Psoas muscle (tissue), 8 donors: ENCODE results near the gene ZNF93. TPM values are rescaled to one million over a fixed set of nuclear protein-coding genes. Genes with fewer than 3 reads are reported as not detected.
"Not testable (repeated sequence)": the region's sequence is repeated elsewhere in the genome, so short reads cannot be mapped to it uniquely, and the experiment has no call there.

Experiments
- ATAC-seq, 4 donors: fragments of 200-7000 bp; cut with Tn5 transposase; one replicate each; pipeline ENCODE4 v1.9.1; 2020; ENCODE audit warnings: moderate library complexity in 3 of 4, mild to moderate bottlenecking in 2 of 4
- DNase-seq, 2 donors: peaks; one replicate each; pipeline ENCODE4 v3.0.0-alpha.2; 2020
- H3K27ac ChIP-seq: fragments of 200-600 bp; one replicate; pipeline ENCODE4 v1.8.0; 2022
- H3K27me3 ChIP-seq, 3 donors: fragments of 200-600 bp in 1 of 3; one replicate each; pipeline versions ENCODE4 v1.6.1 to v1.8.0; 2013 to 2022; ENCODE audit warnings: low read length in 2 of 3, mild to moderate bottlenecking in 2 of 3, moderate library complexity in 1 of 3; ENCODE audit not compliant: insufficient read depth in 3 of 3
- H3K36me3 ChIP-seq, 2 donors: fragments of 200-600 bp in 1 of 2; one replicate each; pipeline versions ENCODE4 v1.6.1 to v1.8.0; 2013 to 2022; ENCODE audit warnings: low read depth in 1 of 2, mild to moderate bottlenecking in 1 of 2, moderate library complexity in 1 of 2; ENCODE audit not compliant: insufficient read depth in 1 of 2
- H3K4me1 ChIP-seq: fragments of 200-600 bp; one replicate; pipeline ENCODE4 v1.8.0; 2022
- H3K4me3 ChIP-seq: fragments of 200-600 bp; one replicate; pipeline ENCODE4 v1.8.0; 2022; ENCODE audit warnings: mild to moderate bottlenecking
- H3K9me3 ChIP-seq: fragments of 200-600 bp; one replicate; pipeline ENCODE4 v1.8.0; 2022
- CTCF ChIP-seq: fragments of 200-600 bp; IDR thresholded peaks from one replicate; pipeline ENCODE4 v1.8.0; 2022; ENCODE audit warnings: antibody characterized with exemption
- WGBS, 3 donors: extraction: QIAGEN DNeasy Blood & Tissue Kit; methylation state at CpG; one replicate each; pipeline versions ENCODE4 v1.1.6 to v1.1.7; 2013; 5-methylcytosine and 5-hydroxymethylcytosine counted together
- intact Hi-C, 2 donors: fragments of 100-400 bp; cut with DNase I; formaldehyde crosslinking; loops; one replicate each; pipeline versions ENCODE4 v1.11.0 to v1.14.2; 2022
- long read RNA-seq, 2 donors: library from polyadenylated mRNA; unstranded; transcript quantifications; one replicate each; pipeline ENCODE4 v2.0.0, GENCODE V29; 2021
- polyA plus RNA-seq, 3 donors: library from polyadenylated mRNA; stranded (reverse); fragments of 200-250 nt; gene quantifications; one replicate each; pipeline ENCODE4 v1.2.3, GENCODE V29; 2013
- total RNA-seq, 4 donors: library from RNA; stranded (reverse); fragmentation: NEBNext Ultra II Directional in 2 of 4; extraction: Animal tissue kit (Norgen Biotek cat#: 25700) in 2 of 4; gene quantifications; one replicate each; pipeline versions ENCODE4 v1.2.1 to v1.2.4, GENCODE V29; 2021 to 2023
- donor health status: healthy with polysubstance abuse.
- donor health status: DM: no; HTN: no; CAD: no; lungs with moderate emphysema.
- donor health status: Bipolar disorder and iron deficiency.
- donor health status: healthy.
- donor health status: DM: yes; HTN: yes; CAD: no.
- donor health status: DM: no; HTN: no; CAD: no.
- donor health status: DM: no; HTN: no; CAD: no.
- donor health status: DM: yes; HTN: yes; CAD: no.

The ZNF93 gene
- 1 to 10 TPM in 3 of 4 donors, under 1 TPM in 1; 0.69 to 2.3 (median 1.8) TPM for total RNA-seq
- polyA plus RNA-seq, result 1 to 10 TPM in 1 of 3 donors, under 1 TPM in 2; 0.69 to 2.1 (median 0.94) TPM
- long read RNA-seq, donor 1, result 0 reads
- long read RNA-seq, donor 2, partial matches to known transcripts, result 0 of 1 reads
- long read RNA-seq, donor 2, other reads (novel, unspliced or antisense), result 0 of 1 reads

GRCh38 chr19:19900729-19901444 is at the start of gene ZNF93:
Gene ZNF93 (plus strand): TSS chr19:19900946. CDS start chr19:19901089, 143 bp downstream.
- no peaks in the 10 kb centered on the region for H3K36me3 ChIP-seq
- DNase-seq, result peak; percentile 91 to 93
- peak within 1 kb of the TSS; percentile 80 for H3K27ac ChIP-seq
- peaks cover 28% of the 10 kb centered on the region for H3K9me3 ChIP-seq
- H3K27me3 ChIP-seq, result no peaks in the 10 kb centered on the region
- 0% methylated on average over 32 to 35 of the region's 35 CpGs for WGBS, 3 donors
- no peak for TF ChIP-seq CTCF
- H3K4me3 ChIP-seq, result peak within 1 kb of the TSS; percentile 81
- H3K4me1 ChIP-seq, result no peaks in the 10 kb centered on the region
- intact Hi-C loops, result loop anchor here (5.0 kb wide), 1 partner anchor 34 kb away; the partner anchor contains the start of gene ZNF253 (in 2 of the 2)
- peak; percentile 98 to 99 (median 99) for ATAC-seq

GRCh38 chr19:19851740-19852139 is 49.0 kb upstream of the ZNF93 start:
- H3K27me3 ChIP-seq, H3K36me3 ChIP-seq, H3K27ac ChIP-seq, H3K9me3 ChIP-seq, ATAC-seq, H3K4me3 ChIP-seq, intact Hi-C loops, H3K4me1 ChIP-seq, DNase-seq: not testable (repeated sequence)
- 75 to 85% (median 76%) methylated on average over 2 of the region's 2 CpGs for WGBS, 3 donors

- DNase-seq (no peak), ATAC-seq (no peak)
- H3K27me3 ChIP-seq, result no peaks in the 10 kb centered on the region
- H3K4me3 ChIP-seq, result no peak overlapping the region
- H3K4me1 ChIP-seq, result no peaks in the 10 kb centered on the region
- H3K9me3 ChIP-seq, result peaks cover 7% of the 10 kb centered on the region
- H3K27ac ChIP-seq, result no peak overlapping the region
- 88 to 96% (median 90%) methylated on average over 2 of the region's 2 CpGs for WGBS, 3 donors
- intact Hi-C loops, result no loop called here
- H3K36me3 ChIP-seq, result no peaks in the 10 kb centered on the region
- no peak for TF ChIP-seq CTCF
Observed at GRCh38 chr19:19858751-19859150, 42.0 kb upstream of the ZNF93 start.

- TF ChIP-seq CTCF, result no peak
- Histone ChIP-seq H3K27me3 (no peaks in the 10 kb centered on the region), H3K27ac (no peak overlapping the region), H3K4me3 (no peak overlapping the region), H3K4me1 (no peaks in the 10 kb centered on the region), H3K9me3 (peaks cover 7% of the 10 kb centered on the region), H3K36me3 (no peaks in the 10 kb centered on the region)
- intact Hi-C loops, result no loop called here
- 22% methylated on average over 29 of the region's 29 CpGs for WGBS, 3 donors
- no peak for ATAC-seq
- DNase-seq, result no peak
Observed at GRCh38 chr19:19860756-19861390, 39.9 kb upstream of the ZNF93 start.
